ENCODE measurements around the gene CD79A.
"Not testable (repeated sequence)": the region's sequence is repeated elsewhere in the genome, so short reads cannot be mapped to it uniquely, and the experiment has no call there.

CD79A gene

GRCh38 chr19:41906916-41907680 is 30.0 kb downstream of the CD79A start:
- DNase-seq, result no peak

GRCh38 chr19:41907994-41908615 is 31.0 kb downstream of the CD79A start:
- no peak for DNase-seq

GRCh38 chr19:41908724-41909464 is 31.8 kb downstream of the CD79A start:
- no peak for DNase-seq

- no peak for DNase-seq
Measured at GRCh38 chr19:41909706-41910105, 32.6 kb downstream of the CD79A start.

- no peak for DNase-seq
Measured at GRCh38 chr19:41910240-41910991, 33.3 kb downstream of the CD79A start.

GRCh38 chr19:41910992-41911888 is 34.2 kb downstream of the CD79A start:
- no peak for DNase-seq

GRCh38 chr19:41911889-41912731 is 35.0 kb downstream of the CD79A start:
- DNase-seq, result no peak

GRCh38 chr19:41912899-41913537 is 35.9 kb downstream of the CD79A start:
- no peak for DNase-seq

GRCh38 chr19:41913538-41914423 is 36.7 kb downstream of the CD79A start:
- no peak for DNase-seq

- not testable (repeated sequence) for DNase-seq
Measured at GRCh38 chr19:41914424-41914834, 37.4 kb downstream of the CD79A start.

- no peak for DNase-seq
Measured at GRCh38 chr19:41915021-41915775, 38.1 kb downstream of the CD79A start.

- no peak for DNase-seq
Measured at GRCh38 chr19:41915776-41916414, 38.8 kb downstream of the CD79A start.

GRCh38 chr19:41917676-41918075 is 40.6 kb downstream of the CD79A start:
- DNase-seq, result no peak

- no peak for DNase-seq
Measured at GRCh38 chr19:41918095-41918494, 41.0 kb downstream of the CD79A start.

GRCh38 chr19:41918653-41919244 is 41.7 kb downstream of the CD79A start:
- DNase-seq, result no peak

- no peak for DNase-seq
Measured at GRCh38 chr19:41919948-41920712, 43.1 kb downstream of the CD79A start.

All from NCI-H446 (cell line).